Stimulated activated effector memory CD8-positive, alpha-beta T cell treated with anti-CD3 and anti-CD28 coated beads, Interleukin-12 subunit alpha, Interleukin-12 subunit beta, amount 100 ng/mL, for 72 hours (primary cell): ENCODE measurements around the gene COMMD7.
"Not testable (repeated sequence)": the region's sequence is repeated elsewhere in the genome, so short reads cannot be mapped to it uniquely, and the experiment has no call there.

ENCODE experiments used
- ATAC-seq: fragments of 150-1000 bp; cut with Tn5 transposase; 2 replicates; pipeline ENCODE4 v1.10.0; 2021
- DNase-seq, 2 donors: peaks; one replicate each; pipeline ENCODE4 v3.0.0; 2021 to 2022; ENCODE audit warnings: low spot score in 2 of 2
- H3K27ac Mint-ChIP-seq: one replicate; pipeline ENCODE4 v1.8.0; 2022; ENCODE audit warnings: mild to moderate bottlenecking, mixed read lengths
- H3K36me3 Mint-ChIP-seq: one replicate; pipeline ENCODE4 v1.8.0; 2022; ENCODE audit warnings: mild to moderate bottlenecking, mixed read lengths
- H3K4me1 Mint-ChIP-seq: one replicate; pipeline ENCODE4 v1.8.0; 2022; ENCODE audit warnings: mixed read lengths
- H3K4me3 Mint-ChIP-seq: one replicate; pipeline ENCODE4 v1.8.0; 2022; ENCODE audit warnings: mild to moderate bottlenecking, mixed read lengths
- H3K9me3 Mint-ChIP-seq: one replicate; pipeline ENCODE4 v1.8.0; 2022; ENCODE audit warnings: mixed read lengths

The COMMD7 gene

DNA sequence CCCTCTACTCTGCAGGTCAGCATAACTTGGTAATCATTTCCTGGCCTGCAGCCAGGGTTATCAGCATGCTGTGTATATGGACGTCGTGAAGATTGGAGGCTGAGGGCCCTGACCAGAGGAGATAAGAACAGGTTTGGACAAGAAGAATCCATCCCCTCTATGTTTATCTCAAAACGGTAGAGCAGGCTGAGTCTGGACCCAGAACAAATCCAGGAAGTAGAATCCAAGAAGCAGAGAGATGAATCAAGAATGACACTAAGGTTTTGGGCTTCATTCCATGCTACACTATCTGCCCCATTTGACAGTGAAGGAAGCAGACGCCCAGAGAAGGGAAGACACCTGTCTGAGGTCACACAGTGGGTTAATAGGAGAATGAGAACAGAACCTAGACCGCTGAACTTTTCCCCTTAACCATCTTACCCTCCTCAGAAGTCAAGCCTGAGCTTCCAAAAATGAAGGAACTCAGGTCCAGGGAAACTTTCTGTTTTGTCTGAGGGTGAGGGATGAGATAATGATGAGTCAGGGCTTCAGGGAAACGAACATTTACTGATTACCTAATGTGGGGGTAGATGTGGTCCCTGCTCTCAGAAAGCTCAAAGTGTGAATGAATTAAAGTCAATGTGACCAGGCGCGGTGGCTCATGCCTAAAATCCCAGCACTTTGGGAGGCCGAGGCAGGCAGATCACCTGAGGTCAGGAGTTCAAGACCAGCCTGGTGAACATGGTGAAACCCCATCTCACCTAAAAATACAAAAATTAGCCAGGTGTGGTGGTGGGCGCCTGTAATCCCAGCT lies 9.4 kb upstream of the COMMD7 start:
- DNase-seq (no peak), ATAC-seq (peak; percentile 67)
- Mint-ChIP-seq H3K4me3 (no peak overlapping the region), H3K4me1 (peaks cover 10% of the 10 kb centered on the region), H3K9me3 (no peaks in the 10 kb centered on the region), H3K36me3 (no peaks in the 10 kb centered on the region), H3K27ac (no peak overlapping the region)

- no peak for ATAC-seq
- H3K4me3 Mint-ChIP-seq = no peak overlapping the region
- H3K27ac Mint-ChIP-seq = no peak overlapping the region
- no peaks in the 10 kb centered on the region for H3K9me3 Mint-ChIP-seq
- no peak for DNase-seq
- peaks cover 10% of the 10 kb centered on the region for H3K4me1 Mint-ChIP-seq
- no peaks in the 10 kb centered on the region for H3K36me3 Mint-ChIP-seq
Measured at GRCh38 chr20:32751702-32752457, 8.6 kb upstream of the COMMD7 start.

- Mint-ChIP-seq H3K36me3 (no peaks in the 10 kb centered on the region), H3K9me3 (no peaks in the 10 kb centered on the region), H3K4me3 (no peak overlapping the region), H3K4me1 (peaks cover 10% of the 10 kb centered on the region), H3K27ac (no peak overlapping the region)
- ATAC-seq (no peak), DNase-seq (no peak)
Measured at GRCh38 chr20:32751293-32751692, 8.0 kb upstream of the COMMD7 start.

- no peaks in the 10 kb centered on the region for H3K9me3 Mint-ChIP-seq
- no peak overlapping the region for H3K4me3 Mint-ChIP-seq
- no peak overlapping the region for H3K27ac Mint-ChIP-seq
- no peak for ATAC-seq
- no peak for DNase-seq
- peaks cover 10% of the 10 kb centered on the region for H3K4me1 Mint-ChIP-seq
- no peaks in the 10 kb centered on the region for H3K36me3 Mint-ChIP-seq
Measured at GRCh38 chr20:32749914-32750637, 6.8 kb upstream of the COMMD7 start.

DNA sequence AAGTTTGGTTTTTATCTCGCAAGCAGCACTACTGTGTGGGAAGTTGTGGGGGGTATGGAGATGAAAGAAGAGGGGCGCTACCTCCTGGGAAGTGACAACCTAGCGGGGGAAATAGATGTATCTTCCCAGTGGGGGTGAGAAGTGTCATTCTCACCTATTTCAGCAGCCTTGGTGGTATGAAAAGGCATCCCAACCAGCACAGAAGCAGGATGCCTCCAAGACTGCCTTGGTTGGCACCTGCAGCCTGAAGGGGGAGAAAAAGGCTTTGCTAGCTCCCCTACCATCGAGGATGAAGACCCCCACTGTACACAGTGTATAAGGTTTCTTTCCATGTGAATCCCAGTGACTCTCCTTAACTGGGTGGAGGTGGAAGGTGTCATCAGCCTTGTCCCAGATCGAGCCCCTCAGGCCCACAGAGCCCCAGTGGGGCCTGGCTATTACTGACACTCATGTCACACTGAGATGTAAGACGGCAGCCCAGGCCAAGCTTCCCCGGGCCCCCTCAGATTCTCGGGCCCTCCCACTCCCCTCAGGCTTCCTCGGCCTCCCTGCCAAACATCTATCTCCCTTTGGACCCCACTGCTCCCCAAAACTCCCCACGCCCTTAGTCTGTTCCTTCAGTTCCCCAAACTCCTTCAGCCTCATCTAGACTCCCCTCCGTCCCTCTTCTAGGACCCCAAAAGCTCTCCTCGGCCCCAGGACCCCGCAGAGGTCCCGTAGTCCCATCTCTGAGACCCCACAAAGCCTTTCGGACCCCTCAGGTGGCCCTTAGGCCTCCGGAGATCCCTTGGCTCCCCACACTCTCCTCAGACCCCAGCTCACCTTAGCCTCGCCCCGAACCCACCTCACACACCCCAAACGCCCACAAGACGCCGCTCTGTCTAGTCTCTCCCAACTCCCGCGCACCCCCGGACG lies 688 bp downstream of the COMMD7 start:
- no peaks in the 10 kb centered on the region for H3K36me3 Mint-ChIP-seq
- peaks cover 21% of the 10 kb centered on the region for H3K4me1 Mint-ChIP-seq
- no peaks in the 10 kb centered on the region for H3K9me3 Mint-ChIP-seq
- ATAC-seq (peak; percentile 33), DNase-seq (peak in 1 of 2 donors; percentile 62)
- peak overlapping the region; percentile 95 for H3K4me3 Mint-ChIP-seq
- H3K27ac Mint-ChIP-seq = peak overlapping the region; percentile 98

GRCh38 chr20:32741151-32741550 lies 2.1 kb downstream of the COMMD7 start:
- no peak overlapping the region for H3K27ac Mint-ChIP-seq
- H3K9me3 Mint-ChIP-seq = no peaks in the 10 kb centered on the region
- H3K4me1 Mint-ChIP-seq = peaks cover 34% of the 10 kb centered on the region
- H3K36me3 Mint-ChIP-seq = no peaks in the 10 kb centered on the region
- H3K4me3 Mint-ChIP-seq = no peak overlapping the region
- ATAC-seq (no peak), DNase-seq (no peak)

GRCh38 chr20:32737371-32738223 lies 5.7 kb downstream of the COMMD7 start:
- H3K4me1 Mint-ChIP-seq = peaks cover 36% of the 10 kb centered on the region
- H3K9me3 Mint-ChIP-seq = no peaks in the 10 kb centered on the region
- ATAC-seq (peak; percentile 95), DNase-seq (peak; percentile 26 to 58)
- peak overlapping the region; percentile 87 for H3K27ac Mint-ChIP-seq
- peak overlapping the region; percentile 36 for H3K4me3 Mint-ChIP-seq
- H3K36me3 Mint-ChIP-seq = peaks cover 8% of the 10 kb centered on the region

- Mint-ChIP-seq H3K9me3 (no peaks in the 10 kb centered on the region), H3K4me3 (no peak overlapping the region)
Measured at GRCh38 chr20:32731882-32732266, 11.4 kb downstream of the COMMD7 start.

GRCh38 chr20:32729334-32729733 lies 13.9 kb downstream of the COMMD7 start:
- not testable (repeated sequence) for DNase-seq, ATAC-seq, H3K4me3 Mint-ChIP-seq, H3K9me3 Mint-ChIP-seq
- Mint-ChIP-seq H3K27ac (peak overlapping the region; percentile 61), H3K4me1 (peaks cover 16% of the 10 kb centered on the region), H3K36me3 (peaks cover 63% of the 10 kb centered on the region)

More at GRCh38 chr20:32731882-32732266, 11.4 kb downstream of the COMMD7 start:
- ATAC-seq (no peak), DNase-seq (no peak)
- Mint-ChIP-seq H3K27ac (no peak overlapping the region), H3K4me1 (peaks cover 28% of the 10 kb centered on the region), H3K36me3 (peaks cover 41% of the 10 kb centered on the region)

GRCh38 chr20:32728435-32728834 lies 14.8 kb downstream of the COMMD7 start:
- H3K36me3 Mint-ChIP-seq = peaks cover 63% of the 10 kb centered on the region
- H3K4me3 Mint-ChIP-seq, H3K9me3 Mint-ChIP-seq, DNase-seq, ATAC-seq: not testable (repeated sequence)
- peaks cover 16% of the 10 kb centered on the region for H3K4me1 Mint-ChIP-seq
- peak overlapping the region; percentile 61 for H3K27ac Mint-ChIP-seq

GRCh38 chr20:32727683-32728082 lies 15.6 kb downstream of the COMMD7 start:
- H3K9me3 Mint-ChIP-seq = no peaks in the 10 kb centered on the region
- H3K27ac Mint-ChIP-seq = peak overlapping the region; percentile 61
- DNase-seq (no peak), ATAC-seq (no peak)
- H3K4me3 Mint-ChIP-seq = no peak overlapping the region
- peaks cover 16% of the 10 kb centered on the region for H3K4me1 Mint-ChIP-seq
- H3K36me3 Mint-ChIP-seq = peaks cover 58% of the 10 kb centered on the region

- no peak for ATAC-seq
- Mint-ChIP-seq H3K4me1 (peaks cover 6% of the 10 kb centered on the region), H3K36me3 (peaks cover 58% of the 10 kb centered on the region), H3K9me3 (no peaks in the 10 kb centered on the region), H3K4me3 (no peak overlapping the region), H3K27ac (peak overlapping the region; percentile 4)
- DNase-seq = no peak
Measured at GRCh38 chr20:32718749-32719348, 24.4 kb downstream of the COMMD7 start.

DNA sequence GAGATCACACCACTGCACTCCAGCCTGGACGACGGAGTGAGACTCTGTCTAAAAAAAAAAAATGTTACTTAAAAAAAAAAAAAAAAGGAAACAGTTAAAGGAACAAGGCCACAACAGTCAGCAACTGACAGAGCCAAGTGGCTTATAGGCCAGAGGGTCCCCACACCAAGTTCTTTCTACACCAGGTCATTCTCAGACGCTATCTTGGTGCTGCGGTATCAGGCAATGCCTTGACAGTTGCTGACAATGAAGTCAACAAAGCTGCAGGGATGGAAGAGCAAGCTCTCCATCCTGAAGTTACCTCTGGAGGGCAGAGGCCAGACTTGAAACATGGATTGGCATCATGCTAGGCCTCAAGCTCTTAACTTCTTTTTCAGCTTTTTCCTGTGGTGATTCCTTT lies 31.9 kb downstream of the COMMD7 start:
- Mint-ChIP-seq H3K4me3 (no peak overlapping the region), H3K36me3 (peaks cover 30% of the 10 kb centered on the region), H3K4me1 (peaks cover 5% of the 10 kb centered on the region), H3K9me3 (no peaks in the 10 kb centered on the region), H3K27ac (no peak overlapping the region)
- no peak for DNase-seq
- no peak for ATAC-seq
